GM21381 (cell line): ENCODE measurements around the gene TRMU.
"Not testable (repeated sequence)": the region's sequence is repeated elsewhere in the genome, so short reads cannot be mapped to it uniquely, and the experiment has no call there.

Experiments
- ATAC-seq: cut with Tn5 transposase; IDR thresholded peaks from one replicate; pipeline ENCODE4 v1.9.1; 2021; ENCODE audit warnings: mild to moderate bottlenecking, moderate library complexity; ENCODE audit not compliant: unreplicated experiment

Gene TRMU

DNA sequence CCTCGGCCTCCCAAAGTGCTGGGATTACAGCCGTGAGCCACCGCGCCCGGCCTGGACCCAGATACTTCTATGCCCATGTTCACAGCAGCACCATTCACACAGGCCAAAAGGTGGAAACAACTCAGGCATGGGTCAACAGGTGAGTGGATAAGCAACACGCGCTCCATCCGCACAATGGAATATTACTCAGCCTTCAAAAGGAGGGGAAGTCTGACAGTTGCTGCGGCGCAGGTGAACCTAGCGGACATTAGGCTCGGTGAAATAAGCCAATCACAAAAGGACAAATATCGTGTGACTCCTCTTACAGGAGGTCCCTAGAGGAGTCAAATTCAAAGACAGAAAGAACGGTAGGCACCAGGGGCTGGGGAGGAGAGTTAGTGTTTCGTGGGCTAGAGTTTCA is 47.0 kb downstream of the TRMU start:
- no peak for ATAC-seq

DNA sequence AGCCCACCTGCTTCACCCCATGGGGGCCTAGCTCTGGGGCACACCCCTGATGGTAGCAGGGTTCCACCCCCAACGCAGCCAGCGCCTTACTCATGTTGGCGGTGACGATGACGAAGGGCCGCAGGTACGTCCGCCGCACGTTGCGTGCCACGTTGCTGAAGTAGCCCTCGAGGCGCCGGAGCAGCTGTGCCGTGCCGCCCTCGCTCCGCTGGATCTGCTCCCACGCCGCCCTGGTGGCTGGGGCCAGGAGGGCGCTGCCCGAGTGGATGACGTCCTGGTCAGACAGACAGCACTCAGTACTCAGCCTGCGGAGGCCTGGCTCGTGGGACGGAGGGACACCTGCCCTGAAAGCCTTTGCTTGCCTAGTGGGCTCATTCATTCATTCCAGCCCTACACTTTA is 50.8 kb downstream of the TRMU start:
- no peak for ATAC-seq

GRCh38 chr22:46387748-46388147 is 52.2 kb downstream of the TRMU start:
- no peak for ATAC-seq

- ATAC-seq = no peak
Observed at GRCh38 chr22:46388647-46389046, 53.1 kb downstream of the TRMU start.

DNA sequence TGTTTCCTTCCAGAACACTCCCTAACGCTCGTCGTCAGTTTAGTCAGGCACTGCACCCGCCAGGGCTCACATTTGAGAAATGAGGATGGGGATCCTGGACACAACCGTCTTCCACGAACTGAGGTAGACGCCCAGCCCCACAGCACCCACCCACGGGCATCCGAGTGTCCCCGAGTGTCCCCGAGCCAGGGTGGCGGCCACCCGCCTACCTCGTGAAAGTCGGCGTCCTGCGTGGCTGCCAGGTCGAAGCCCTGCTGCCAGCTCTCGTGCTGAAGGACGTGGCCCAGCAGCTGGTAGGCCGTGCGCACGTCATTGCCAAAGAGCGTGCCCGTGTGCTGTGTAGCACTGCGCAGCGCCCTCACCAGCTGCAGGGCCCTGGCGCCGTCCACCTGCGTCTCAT is 53.6 kb downstream of the TRMU start:
- ATAC-seq = no peak

DNA sequence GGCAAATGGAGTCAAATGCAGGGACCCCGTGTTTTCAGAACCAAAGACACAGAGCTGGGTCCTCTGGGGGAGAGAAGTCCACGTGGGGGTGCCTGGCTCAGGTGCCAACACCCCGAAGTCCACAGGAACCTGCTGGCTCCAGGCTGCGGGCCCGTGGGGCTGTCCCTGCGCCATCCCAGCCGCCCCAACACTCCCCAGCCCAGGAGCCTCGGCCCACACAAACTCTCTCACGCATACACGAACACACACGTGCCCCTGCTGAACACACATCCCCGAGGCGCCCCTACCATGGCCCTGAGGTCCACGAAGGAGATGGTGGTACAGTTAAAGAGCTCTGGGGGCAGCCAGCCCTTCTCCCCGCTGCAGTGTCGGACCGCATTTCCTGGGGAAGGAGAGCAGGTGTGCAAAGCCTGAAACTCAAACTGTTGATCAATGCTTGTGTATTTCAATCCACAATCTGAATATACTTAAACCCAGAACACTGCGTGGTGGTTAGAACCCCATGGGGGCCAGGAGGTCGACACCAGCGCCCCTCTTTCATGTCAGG is 54.7 kb downstream of the TRMU start:
- ATAC-seq = no peak

GRCh38 chr22:46390652-46391301 is 55.3 kb downstream of the TRMU start:
- ATAC-seq = no peak

- ATAC-seq = no peak
Observed at GRCh38 chr22:46391486-46392136, 56.1 kb downstream of the TRMU start.

- ATAC-seq = no peak
Observed at GRCh38 chr22:46392137-46392844, 56.8 kb downstream of the TRMU start.

GRCh38 chr22:46393873-46394272 is 58.4 kb downstream of the TRMU start:
- ATAC-seq = no peak

GRCh38 chr22:46394622-46395021 is 59.1 kb downstream of the TRMU start:
- no peak for ATAC-seq

GRCh38 chr22:46395145-46395544 is 59.6 kb downstream of the TRMU start:
- ATAC-seq = no peak

GRCh38 chr22:46397049-46397448 is 61.5 kb downstream of the TRMU start:
- ATAC-seq = not testable (repeated sequence)

- no peak for ATAC-seq
Observed at GRCh38 chr22:46397514-46397913, 62.0 kb downstream of the TRMU start.

- no peak for ATAC-seq
Observed at GRCh38 chr22:46397951-46398350, 62.4 kb downstream of the TRMU start.

DNA sequence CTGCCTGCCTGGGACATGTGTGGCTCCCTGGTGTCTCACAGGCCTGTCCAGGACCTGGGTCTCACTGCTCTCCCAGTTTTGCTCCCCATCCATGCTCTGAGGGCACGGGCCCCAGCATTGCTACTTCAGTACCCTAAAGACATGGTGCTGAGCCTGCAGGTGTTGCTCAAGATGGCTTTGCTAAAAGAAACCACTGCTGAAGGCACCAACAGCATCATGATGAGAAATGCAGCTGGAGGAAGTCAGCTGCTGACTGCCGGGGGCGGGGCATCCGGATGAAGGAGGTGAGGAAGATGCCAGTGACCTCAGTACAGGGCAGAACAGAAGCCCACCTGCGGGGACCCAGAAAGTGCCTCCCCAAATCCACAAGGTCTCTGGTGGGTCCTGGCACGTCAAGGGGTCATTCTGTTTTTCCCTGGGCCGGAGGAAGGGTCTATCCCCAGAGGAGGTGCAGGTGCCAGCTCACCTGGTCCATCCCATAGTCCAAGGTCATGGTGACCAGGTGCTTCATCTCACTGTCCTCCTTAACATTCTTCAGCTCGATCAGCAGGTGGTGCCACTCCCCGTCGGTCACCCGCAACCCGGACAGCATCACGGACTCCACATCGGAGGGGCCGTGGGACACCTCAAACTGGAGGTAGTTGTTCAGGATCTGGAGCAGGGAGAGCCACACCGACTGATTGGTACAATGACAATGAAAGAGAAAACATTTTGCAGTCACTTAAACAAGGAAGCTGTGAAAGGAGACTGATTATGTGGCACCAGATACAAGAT is 63.9 kb downstream of the TRMU start:
- no peak for ATAC-seq

DNA sequence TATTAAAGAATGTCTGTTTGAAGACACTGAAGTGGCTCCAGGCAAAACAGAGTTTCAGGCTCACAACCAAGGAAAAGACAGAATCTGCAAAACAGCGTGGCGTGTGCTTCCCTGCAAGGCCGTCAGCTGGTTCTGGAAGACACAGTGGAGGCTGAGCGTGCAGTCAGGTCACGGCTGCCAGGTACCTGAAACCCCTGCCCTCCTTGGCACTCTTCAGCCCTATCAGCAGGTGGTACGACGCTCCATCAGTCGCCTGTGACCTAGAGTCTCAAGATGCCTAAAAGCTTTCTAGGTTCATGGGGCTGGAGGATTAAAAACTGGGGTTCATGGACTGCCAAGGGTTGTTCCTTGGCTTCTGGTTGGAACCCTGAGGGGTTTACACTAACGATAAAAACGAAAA is 65.9 kb downstream of the TRMU start:
- no peak for ATAC-seq

DNA sequence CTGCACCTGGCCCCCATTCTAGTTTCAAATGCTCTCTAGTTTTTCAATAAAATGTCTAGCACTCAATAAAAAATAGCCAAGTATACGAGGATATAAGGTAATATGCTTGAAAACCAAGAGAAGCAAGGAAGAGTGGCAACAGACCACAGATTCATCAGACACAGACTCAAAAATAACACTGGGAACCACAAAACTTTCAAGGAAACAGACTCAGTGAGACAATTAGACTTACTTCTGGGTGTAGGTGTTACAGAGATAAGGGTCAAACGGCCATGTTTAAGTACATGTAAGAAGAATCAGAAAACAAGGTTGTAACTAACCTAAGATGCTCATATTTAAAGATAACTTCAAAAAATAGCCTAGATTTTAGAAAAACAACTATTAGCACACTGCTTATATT is 67.0 kb downstream of the TRMU start:
- no peak for ATAC-seq

DNA sequence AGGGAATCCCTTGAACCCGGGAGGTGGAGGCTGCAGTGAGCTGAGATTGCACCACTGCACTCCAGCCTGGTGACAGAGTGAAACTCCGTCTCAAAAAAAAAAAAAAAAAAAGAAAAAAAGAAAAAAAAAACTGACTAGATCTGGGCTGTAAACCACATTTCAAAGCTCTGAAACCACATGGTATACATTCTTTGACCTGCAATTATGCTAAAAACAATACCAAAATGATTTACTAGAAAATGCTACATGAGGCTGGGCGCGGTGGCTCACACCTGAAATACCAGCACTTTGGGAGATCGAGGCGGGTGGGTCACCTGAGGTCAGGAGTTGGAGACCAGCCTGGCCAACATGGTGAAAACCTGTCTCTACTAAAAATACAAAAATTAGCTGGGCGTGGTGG is 68.4 kb downstream of the TRMU start:
- ATAC-seq = not testable (repeated sequence)

- ATAC-seq = no peak
Observed at GRCh38 chr22:46405901-46406300, 70.4 kb downstream of the TRMU start.

DNA sequence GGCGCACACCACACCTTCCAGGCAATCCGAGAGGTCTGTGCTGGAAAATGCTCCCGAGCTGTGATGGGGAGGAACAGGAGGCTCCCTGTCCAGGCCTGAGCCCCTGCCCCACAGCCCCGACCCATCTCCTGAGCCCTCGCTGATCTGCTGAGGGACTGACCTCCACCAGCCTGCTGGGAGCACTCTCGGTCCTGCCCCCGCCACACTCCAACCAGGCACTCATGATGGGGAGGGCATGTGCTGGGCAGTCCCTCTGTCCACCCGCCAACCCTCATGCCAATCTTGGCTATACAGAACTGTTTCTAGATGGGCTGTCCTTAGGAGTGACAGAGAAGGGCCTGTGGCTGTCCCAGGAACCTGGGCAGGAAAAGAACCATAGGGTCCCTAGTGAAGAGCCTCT is 70.8 kb downstream of the TRMU start:
- no peak for ATAC-seq
